Measurements from ENCODE around the gene BCDIN3D.

The BCDIN3D gene

DNA sequence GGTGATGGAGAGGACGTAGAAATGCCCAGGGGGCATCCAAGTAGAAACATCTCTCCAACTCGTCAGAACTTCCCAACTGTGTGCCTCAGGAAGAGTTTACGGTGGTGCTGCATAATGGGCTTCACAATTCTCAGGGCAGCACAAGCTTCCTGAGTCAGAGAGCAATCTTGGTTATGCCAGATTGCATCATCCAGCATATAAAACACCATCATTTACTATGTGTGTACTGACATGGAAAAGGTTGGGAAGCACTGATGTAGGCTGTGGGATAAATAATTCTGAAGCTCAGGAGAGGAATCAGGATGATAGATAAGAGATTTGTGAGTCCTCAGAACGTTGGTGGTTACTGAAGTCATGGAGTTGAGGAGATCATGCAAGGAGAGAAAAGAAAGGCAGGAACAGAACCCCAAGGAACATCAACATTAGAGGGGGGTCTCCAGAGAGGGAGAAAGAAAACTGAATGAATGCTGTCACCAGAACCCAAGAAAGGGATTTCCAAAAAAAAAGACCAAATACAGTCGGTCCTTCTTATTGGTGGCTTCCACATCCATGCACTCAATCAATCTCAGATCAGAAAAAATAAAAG, 10.0 kb downstream of the BCDIN3D start:
- no peaks in the 10 kb centered on the region for H3K36me3 ChIP-seq (ENCODE audit: control insufficient read depth in 5 of 5, insufficient read depth in 5 of 5, low read length in 5 of 5)
- no peak overlapping the region for H3K27ac ChIP-seq (ENCODE audit: low read depth, low read length)

DNA sequence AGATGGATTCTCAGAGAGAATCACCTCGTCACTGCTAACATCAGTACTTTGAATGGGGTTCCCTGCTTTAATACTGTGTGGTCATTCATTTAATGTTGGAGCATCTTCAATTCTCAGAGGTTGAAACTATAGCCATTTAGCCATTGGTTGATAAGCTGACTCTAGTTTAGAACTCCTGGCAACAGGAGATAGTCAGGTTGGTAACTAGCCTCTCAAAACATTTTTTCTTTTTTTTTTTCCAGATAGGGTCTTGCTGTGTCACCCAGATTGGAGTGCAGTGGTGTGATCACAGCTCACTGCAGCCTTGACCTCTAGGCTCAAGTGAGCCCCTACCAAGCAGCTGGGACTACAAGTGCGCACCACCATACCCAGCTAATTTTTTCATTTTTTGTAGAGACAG, 11.2 kb downstream of the BCDIN3D start:
- Histone ChIP-seq H3K36me3 (ENCODE audit: control insufficient read depth in 5 of 5, insufficient read depth in 5 of 5, low read length in 5 of 5) (no peaks in the 10 kb centered on the region), H3K9ac (ENCODE audit: low read length in 5 of 5) (no peak overlapping the region), H3K4me1 (ENCODE audit: control insufficient read depth in 5 of 5, insufficient read depth in 5 of 5, low read length in 5 of 5) (peaks cover 10 to 18% (median 17%) of the 10 kb centered on the region in 5 donors), H3K4me3 (ENCODE audit: low read depth in 1 of 5, low read length in 5 of 5) (no peak overlapping the region), H3K9me3 (ENCODE audit: control insufficient read depth in 5 of 5, low read length in 5 of 5) (no peaks in the 10 kb centered on the region), H3K27ac (ENCODE audit: low read depth, low read length) (no peak overlapping the region), H3K27me3 (ENCODE audit: control insufficient read depth in 5 of 5, insufficient read depth in 4 of 5, low read length in 5 of 5) (no peaks in the 10 kb centered on the region)

More for the DNA sequence above, 10.0 kb downstream of the BCDIN3D start:
- Histone ChIP-seq H3K27me3 (ENCODE audit: control insufficient read depth in 5 of 5, insufficient read depth in 4 of 5, low read length in 5 of 5) (no peaks in the 10 kb centered on the region), H3K9ac (ENCODE audit: low read length in 5 of 5) (no peak overlapping the region), H3K9me3 (ENCODE audit: control insufficient read depth in 5 of 5, low read length in 5 of 5) (no peaks in the 10 kb centered on the region), H3K4me3 (ENCODE audit: low read depth in 1 of 5, low read length in 5 of 5) (no peak overlapping the region), H3K4me1 (ENCODE audit: control insufficient read depth in 5 of 5, insufficient read depth in 5 of 5, low read length in 5 of 5) (peaks cover 4 to 9% (median 8%) of the 10 kb centered on the region in 5 donors)

DNA sequence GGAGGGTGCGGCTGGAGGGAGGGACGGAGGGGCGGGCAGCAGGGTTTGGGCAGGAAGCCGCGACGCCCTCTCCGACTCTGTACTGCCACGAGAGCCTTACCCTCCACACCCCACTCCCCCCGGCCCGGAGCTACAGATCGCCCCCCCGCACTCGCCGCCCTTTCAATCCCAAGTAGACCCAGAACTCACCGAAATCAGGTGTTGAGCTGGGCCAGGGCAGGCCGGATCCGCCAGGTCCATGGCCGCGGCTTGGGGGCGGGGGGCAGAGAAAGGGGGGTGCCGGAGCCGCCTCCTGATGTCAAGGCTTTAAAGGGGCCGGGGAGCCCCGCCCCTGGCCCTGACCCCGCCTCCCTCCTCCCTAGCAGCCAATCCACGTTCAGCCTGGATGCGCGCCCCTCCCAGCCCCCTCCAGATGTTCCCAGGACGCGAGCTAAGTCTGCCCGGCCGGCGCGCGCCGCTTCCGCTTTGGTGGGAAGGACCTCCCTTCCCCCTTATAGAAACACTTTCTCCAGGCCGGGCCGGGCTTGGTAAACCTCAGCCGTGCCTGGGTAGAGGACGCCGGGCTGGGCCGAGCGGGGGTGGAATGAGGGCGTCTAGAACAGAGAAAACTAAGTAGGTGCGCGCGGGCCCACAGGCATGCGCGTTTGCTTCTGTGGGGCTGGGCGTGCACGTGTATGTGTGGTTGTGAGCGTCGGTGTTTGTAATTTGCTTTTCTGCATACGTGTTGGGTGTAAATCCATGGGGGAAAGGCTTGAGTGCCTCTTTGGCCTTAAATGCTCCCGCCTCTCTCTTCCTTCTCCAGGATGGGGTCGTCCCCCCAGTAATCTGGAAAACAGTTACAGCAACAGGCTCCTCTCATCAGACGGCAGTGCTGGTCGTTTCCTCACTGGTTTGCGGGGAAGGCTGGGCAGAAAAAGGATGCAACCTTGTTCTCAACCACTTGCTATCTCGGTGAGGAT, 14.5 kb downstream of the BCDIN3D start, which contains the start of gene NCKAP5L:
TSS of gene NCKAP5L (minus strand) at position 281 of the 959 bp plus-strand sequence. CDS start 24,369 bp downstream, outside the sequence.
- Histone ChIP-seq H3K27me3 (ENCODE audit: control insufficient read depth in 5 of 5, insufficient read depth in 4 of 5, low read length in 5 of 5) (no peaks in the 10 kb centered on the region), H3K9ac (ENCODE audit: low read length in 5 of 5) (peak within 1 kb of the TSS; percentile 60 to 87 (median 76)), H3K4me1 (ENCODE audit: control insufficient read depth in 5 of 5, insufficient read depth in 5 of 5, low read length in 5 of 5) (peaks cover 13 to 51% (median 49%) of the 10 kb centered on the region in 5 donors), H3K36me3 (ENCODE audit: control insufficient read depth in 5 of 5, insufficient read depth in 5 of 5, low read length in 5 of 5) (peaks cover 0 to 8% (median 0%) of the 10 kb centered on the region in 5 donors), H3K4me3 (ENCODE audit: low read depth in 1 of 5, low read length in 5 of 5) (peak within 1 kb of the TSS; percentile 69 to 88 (median 84)), H3K27ac (ENCODE audit: low read depth, low read length) (peak within 1 kb of the TSS; percentile 91), H3K9me3 (ENCODE audit: control insufficient read depth in 5 of 5, low read length in 5 of 5) (no peaks in the 10 kb centered on the region)

DNA sequence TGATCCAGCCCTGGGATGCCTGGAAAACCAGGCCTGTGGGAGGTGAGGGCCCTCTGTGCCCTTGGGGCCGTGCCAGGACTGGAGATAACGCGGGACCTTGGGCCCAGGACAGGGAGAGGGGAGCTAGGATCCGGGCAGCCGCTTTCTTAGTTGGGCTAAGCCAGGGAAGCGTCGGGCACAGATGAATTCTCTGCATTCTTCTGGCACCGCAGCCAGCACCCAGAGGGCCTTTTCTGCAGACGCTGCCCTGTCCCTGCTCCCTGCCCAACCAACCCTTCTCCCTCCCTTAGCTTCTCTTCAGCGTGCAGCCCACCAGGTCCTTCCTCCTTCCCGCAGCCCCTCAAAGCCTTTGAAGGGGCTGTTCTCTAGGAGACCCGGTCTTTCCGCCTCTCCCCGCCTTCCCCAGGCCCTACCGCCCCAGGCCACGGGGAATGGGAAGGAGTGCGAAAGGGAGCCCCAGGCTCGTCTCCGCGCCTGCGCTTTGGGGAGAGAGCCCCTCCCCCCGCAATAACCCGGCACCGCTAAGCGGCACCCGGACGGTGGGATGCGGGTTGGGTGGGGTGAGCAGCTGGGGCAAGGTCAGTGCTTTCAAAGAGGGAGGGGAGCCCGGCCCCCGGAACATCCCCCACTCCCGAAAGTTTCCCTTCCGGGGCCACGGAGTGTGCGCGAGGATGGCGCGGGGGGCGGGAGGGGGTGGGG, 15.4 kb downstream of the BCDIN3D start:
- H3K27me3 ChIP-seq (ENCODE audit: control insufficient read depth in 5 of 5, insufficient read depth in 4 of 5, low read length in 5 of 5), result no peaks in the 10 kb centered on the region
- H3K9ac ChIP-seq (ENCODE audit: low read length in 5 of 5), result peak overlapping the region in 4 of 5 donors; percentile 49 to 81 (median 77)
- peak overlapping the region; percentile 91 for H3K27ac ChIP-seq (ENCODE audit: low read depth, low read length)
- H3K9me3 ChIP-seq (ENCODE audit: control insufficient read depth in 5 of 5, low read length in 5 of 5), result no peaks in the 10 kb centered on the region
- H3K4me1 ChIP-seq (ENCODE audit: control insufficient read depth in 5 of 5, insufficient read depth in 5 of 5, low read length in 5 of 5), result peaks cover 13 to 58% (median 53%) of the 10 kb centered on the region in 5 donors
- peak overlapping the region; percentile 69 to 88 (median 84) for H3K4me3 ChIP-seq (ENCODE audit: low read depth in 1 of 5, low read length in 5 of 5)
- peaks cover 0 to 11% (median 0%) of the 10 kb centered on the region in 5 donors for H3K36me3 ChIP-seq (ENCODE audit: control insufficient read depth in 5 of 5, insufficient read depth in 5 of 5, low read length in 5 of 5)

- H3K36me3 ChIP-seq (ENCODE audit: control insufficient read depth in 5 of 5, insufficient read depth in 5 of 5, low read length in 5 of 5), result peaks cover 0 to 16% (median 0%) of the 10 kb centered on the region in 5 donors
- peak overlapping the region in 4 of 5 donors; percentile 49 to 81 (median 77) for H3K9ac ChIP-seq (ENCODE audit: low read length in 5 of 5)
- peak overlapping the region; percentile 69 to 88 (median 84) for H3K4me3 ChIP-seq (ENCODE audit: low read depth in 1 of 5, low read length in 5 of 5)
- H3K9me3 ChIP-seq (ENCODE audit: control insufficient read depth in 5 of 5, low read length in 5 of 5), result no peaks in the 10 kb centered on the region
- H3K27me3 ChIP-seq (ENCODE audit: control insufficient read depth in 5 of 5, insufficient read depth in 4 of 5, low read length in 5 of 5), result no peaks in the 10 kb centered on the region
- H3K4me1 ChIP-seq (ENCODE audit: control insufficient read depth in 5 of 5, insufficient read depth in 5 of 5, low read length in 5 of 5), result peaks cover 13 to 58% (median 53%) of the 10 kb centered on the region in 5 donors
- H3K27ac ChIP-seq (ENCODE audit: low read depth, low read length), result peak overlapping the region; percentile 91
Measured at GRCh38 chr12:49827051-49827400, 15.9 kb downstream of the BCDIN3D start.

DNA sequence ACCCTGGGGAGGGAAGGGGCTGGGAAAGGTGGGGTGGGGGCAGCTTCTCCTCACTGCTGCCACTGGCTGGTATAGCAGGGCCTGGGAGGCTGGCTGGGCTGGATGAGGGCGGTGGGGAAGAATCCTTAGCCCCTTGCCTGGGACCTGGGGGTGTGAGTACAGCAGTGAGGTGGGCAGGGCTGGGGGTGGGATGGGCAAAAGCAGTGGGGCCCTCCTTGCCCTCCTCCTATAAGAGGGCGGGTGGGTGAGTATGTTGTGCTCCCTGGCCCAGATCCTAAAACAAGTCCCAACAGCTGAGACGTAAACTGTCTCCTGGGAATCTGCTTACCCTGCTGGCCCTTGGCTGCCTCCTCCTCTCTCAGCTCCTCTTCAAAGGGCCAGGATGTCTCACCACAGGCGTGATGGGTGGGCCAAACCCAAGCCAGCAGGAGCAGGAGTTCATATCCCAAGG, 16.9 kb downstream of the BCDIN3D start:
- H3K27me3 ChIP-seq (ENCODE audit: control insufficient read depth in 5 of 5, insufficient read depth in 4 of 5, low read length in 5 of 5), result no peaks in the 10 kb centered on the region
- H3K4me1 ChIP-seq (ENCODE audit: control insufficient read depth in 5 of 5, insufficient read depth in 5 of 5, low read length in 5 of 5), result peaks cover 13 to 69% (median 64%) of the 10 kb centered on the region in 5 donors
- H3K9ac ChIP-seq (ENCODE audit: low read length in 5 of 5), result peak overlapping the region in 4 of 5 donors; percentile 17 to 63 (median 46)
- H3K4me3 ChIP-seq (ENCODE audit: low read depth in 1 of 5, low read length in 5 of 5), result peak overlapping the region in 4 of 5 donors; percentile 40 to 88 (median 74)
- peak overlapping the region; percentile 91 for H3K27ac ChIP-seq (ENCODE audit: low read depth, low read length)
- H3K9me3 ChIP-seq (ENCODE audit: control insufficient read depth in 5 of 5, low read length in 5 of 5), result no peaks in the 10 kb centered on the region
- H3K36me3 ChIP-seq (ENCODE audit: control insufficient read depth in 5 of 5, insufficient read depth in 5 of 5, low read length in 5 of 5), result peaks cover 0 to 16% (median 0%) of the 10 kb centered on the region in 5 donors

- H3K4me3 ChIP-seq (ENCODE audit: low read depth in 1 of 5, low read length in 5 of 5), result peak overlapping the region; percentile 18 to 69 (median 40)
- no peaks in the 10 kb centered on the region for H3K27me3 ChIP-seq (ENCODE audit: control insufficient read depth in 5 of 5, insufficient read depth in 4 of 5, low read length in 5 of 5)
- peaks cover 0 to 16% (median 0%) of the 10 kb centered on the region in 5 donors for H3K36me3 ChIP-seq (ENCODE audit: control insufficient read depth in 5 of 5, insufficient read depth in 5 of 5, low read length in 5 of 5)
- peak overlapping the region; percentile 91 for H3K27ac ChIP-seq (ENCODE audit: low read depth, low read length)
- H3K9ac ChIP-seq (ENCODE audit: low read length in 5 of 5), result peak overlapping the region in 3 of 5 donors; percentile 35 to 68 (median 63)
- peaks cover 13 to 74% (median 69%) of the 10 kb centered on the region in 5 donors for H3K4me1 ChIP-seq (ENCODE audit: control insufficient read depth in 5 of 5, insufficient read depth in 5 of 5, low read length in 5 of 5)
- H3K9me3 ChIP-seq (ENCODE audit: control insufficient read depth in 5 of 5, low read length in 5 of 5), result no peaks in the 10 kb centered on the region
Measured at GRCh38 chr12:49825360-49825970, 17.4 kb downstream of the BCDIN3D start.

DNA sequence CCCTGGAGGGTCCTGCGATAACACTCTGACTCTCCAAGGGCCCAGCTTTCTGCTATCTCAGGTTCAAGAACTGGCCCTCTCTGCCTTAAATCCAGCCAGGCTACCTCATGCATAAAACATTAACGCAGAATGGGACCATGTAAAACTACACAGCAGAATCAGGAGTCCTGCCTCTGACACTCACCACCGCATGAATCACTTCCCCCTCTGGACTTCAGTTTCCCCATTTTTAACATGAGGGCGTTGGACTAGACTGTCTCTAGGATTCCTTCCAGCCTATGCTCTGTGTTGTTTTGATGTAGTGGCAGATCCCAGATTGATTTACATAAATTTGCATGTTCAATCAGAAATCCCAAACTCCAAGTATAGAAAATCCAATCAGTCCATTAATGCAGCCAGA, 18.0 kb downstream of the BCDIN3D start:
- Histone ChIP-seq H3K27me3 (ENCODE audit: control insufficient read depth in 5 of 5, insufficient read depth in 4 of 5, low read length in 5 of 5) (no peaks in the 10 kb centered on the region), H3K36me3 (ENCODE audit: control insufficient read depth in 5 of 5, insufficient read depth in 5 of 5, low read length in 5 of 5) (peaks cover 0 to 16% (median 0%) of the 10 kb centered on the region in 5 donors), H3K27ac (ENCODE audit: low read depth, low read length) (peak overlapping the region; percentile 91), H3K4me3 (ENCODE audit: low read depth in 1 of 5, low read length in 5 of 5) (peak overlapping the region in 4 of 5 donors; percentile 18 to 57 (median 40)), H3K9me3 (ENCODE audit: control insufficient read depth in 5 of 5, low read length in 5 of 5) (no peaks in the 10 kb centered on the region), H3K9ac (ENCODE audit: low read length in 5 of 5) (peak overlapping the region in 3 of 5 donors; percentile 22 to 68 (median 35)), H3K4me1 (ENCODE audit: control insufficient read depth in 5 of 5, insufficient read depth in 5 of 5, low read length in 5 of 5) (peaks cover 13 to 75% (median 69%) of the 10 kb centered on the region in 5 donors)

DNA sequence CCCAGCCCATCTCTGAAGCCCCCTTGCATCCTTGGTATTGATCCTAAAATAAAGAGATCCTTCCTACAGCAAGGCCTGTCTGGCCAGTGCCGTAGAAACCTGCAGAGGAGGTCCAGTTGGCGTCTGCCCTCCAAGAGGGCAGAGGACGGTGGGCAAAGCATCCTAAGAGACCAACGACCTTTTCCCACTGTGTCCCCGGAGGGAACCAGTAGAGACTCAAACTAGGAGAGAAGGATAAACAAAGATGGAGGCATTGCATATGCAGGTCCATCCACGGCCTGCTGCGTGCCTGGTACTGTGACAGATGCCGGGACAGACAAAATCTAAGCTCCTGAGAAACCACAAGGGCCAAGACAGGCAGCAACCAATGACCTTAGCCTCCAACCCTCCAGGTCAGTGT, 18.5 kb downstream of the BCDIN3D start:
- Histone ChIP-seq H3K9me3 (ENCODE audit: control insufficient read depth in 5 of 5, low read length in 5 of 5) (no peaks in the 10 kb centered on the region), H3K27me3 (ENCODE audit: control insufficient read depth in 5 of 5, insufficient read depth in 4 of 5, low read length in 5 of 5) (no peaks in the 10 kb centered on the region), H3K9ac (ENCODE audit: low read length in 5 of 5) (peak overlapping the region in 3 of 5 donors; percentile 22 to 68 (median 24)), H3K4me3 (ENCODE audit: low read depth in 1 of 5, low read length in 5 of 5) (peak overlapping the region in 1 of 5 donors; percentile 57), H3K36me3 (ENCODE audit: control insufficient read depth in 5 of 5, insufficient read depth in 5 of 5, low read length in 5 of 5) (peaks cover 0 to 16% (median 0%) of the 10 kb centered on the region in 5 donors), H3K27ac (ENCODE audit: low read depth, low read length) (peak overlapping the region; percentile 91), H3K4me1 (ENCODE audit: control insufficient read depth in 5 of 5, insufficient read depth in 5 of 5, low read length in 5 of 5) (peaks cover 13 to 79% (median 72%) of the 10 kb centered on the region in 5 donors)

Measured in subcutaneous abdominal adipose tissue (tissue), 5 donors.